Right hindlimb (tissue), 1 donor: ENCODE data around the gene EIPR1.
"Not testable (repeated sequence)": the region's sequence is repeated elsewhere in the genome, so short reads cannot be mapped to it uniquely, and the experiment has no call there.

Experiments
- DNase-seq: peaks from one replicate; pipeline ENCODE4 v3.0.0-alpha.2; 2018

EIPR1 gene

GRCh38 chr2:3208591-3208990, 169.0 kb downstream of the EIPR1 start:
- no peak for DNase-seq

DNA sequence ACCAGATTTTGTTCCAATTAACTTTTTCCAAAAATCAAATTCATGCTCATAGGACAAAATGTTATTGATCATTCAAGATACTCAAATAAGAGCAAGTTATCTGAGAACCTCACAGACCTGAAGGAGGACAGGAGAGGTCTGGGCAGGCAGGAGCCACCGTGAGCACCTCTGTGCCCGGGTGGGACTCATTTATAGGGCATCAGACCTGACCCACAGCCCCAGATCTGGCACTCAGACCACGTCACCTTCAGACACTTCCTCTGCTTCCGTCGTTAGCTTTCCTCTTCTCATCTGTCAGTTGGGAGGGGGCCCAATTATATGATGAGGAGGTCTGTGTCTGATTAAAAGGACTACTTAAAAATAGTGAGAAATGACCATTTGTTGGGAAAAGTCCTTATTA, 169.4 kb downstream of the EIPR1 start:
- DNase-seq, result no peak

DNA sequence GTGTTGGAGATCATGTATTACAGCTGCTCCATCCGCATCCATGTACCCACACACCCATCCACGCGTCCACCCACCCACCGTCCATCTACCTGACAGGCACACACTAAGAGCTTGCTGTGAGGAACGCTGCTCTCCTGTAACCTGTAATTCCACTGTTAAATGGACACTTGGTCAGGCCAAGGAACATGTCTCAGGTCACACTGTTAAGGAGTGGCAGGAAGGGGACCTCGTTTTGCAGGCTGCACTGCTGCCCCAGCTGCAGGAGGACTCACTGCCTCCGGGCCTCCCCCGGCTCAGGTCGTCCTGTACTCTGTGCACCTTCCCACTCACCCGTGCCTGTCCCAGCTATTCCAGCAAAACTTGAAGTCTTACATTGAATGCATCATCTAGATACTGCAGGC, 170.5 kb downstream of the EIPR1 start:
- no peak for DNase-seq

DNA sequence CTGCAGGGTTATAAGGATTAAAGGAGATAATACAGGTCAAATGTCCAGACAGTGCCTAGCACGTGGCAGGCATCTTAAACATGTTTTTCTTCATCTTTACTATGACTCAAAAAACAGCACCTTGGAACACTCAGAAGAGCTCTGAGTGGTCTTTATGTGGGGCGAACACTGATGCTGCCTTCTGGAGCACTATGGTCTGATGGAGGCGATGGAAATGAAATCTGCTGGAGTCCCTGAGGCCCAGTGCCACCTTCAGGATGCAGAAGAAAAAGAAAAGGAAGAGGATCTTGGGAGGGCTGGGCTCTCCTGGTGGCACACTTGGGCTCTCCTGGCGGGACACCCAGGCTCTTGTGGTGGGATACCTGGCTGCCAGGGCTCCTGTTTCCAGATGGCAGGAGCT, 171.8 kb downstream of the EIPR1 start:
- no peak for DNase-seq

DNA sequence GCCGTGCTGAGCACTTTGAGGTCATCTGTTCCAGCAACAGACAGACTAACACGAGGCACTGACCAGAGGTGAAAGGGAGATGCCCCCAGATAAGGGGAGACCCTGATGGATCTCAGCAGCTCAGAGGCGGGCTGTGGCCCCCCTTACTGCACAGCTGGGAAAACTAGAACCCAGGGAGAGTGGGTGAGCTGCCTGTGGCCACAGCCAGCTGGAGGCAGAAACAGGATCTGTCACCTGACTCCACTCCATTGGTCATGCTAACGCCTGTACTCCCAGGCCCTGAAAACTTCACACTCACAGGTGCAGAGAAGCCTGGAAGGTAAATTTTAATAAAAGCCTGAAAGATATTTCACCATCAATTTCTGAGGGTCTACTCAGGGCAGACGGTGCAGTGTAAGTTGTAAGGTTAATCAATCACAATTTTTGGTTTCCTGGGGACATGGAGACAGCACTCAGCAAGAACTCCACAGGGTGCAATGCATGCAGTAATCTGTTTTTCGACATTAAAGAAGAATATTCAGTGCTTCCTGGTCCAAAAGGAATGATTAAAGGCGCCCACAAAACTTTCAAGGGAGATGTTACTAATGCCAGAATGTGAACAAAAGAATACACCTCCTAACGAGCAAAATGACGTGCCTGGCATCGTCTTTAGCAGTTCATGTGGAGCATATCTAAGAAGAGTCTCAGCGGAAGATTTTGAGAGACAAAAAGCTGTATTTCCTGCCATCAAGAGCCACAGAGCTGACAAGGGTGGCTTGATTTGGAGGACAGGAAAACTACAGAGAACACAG, 173.4 kb downstream of the EIPR1 start:
- DNase-seq, result peak; percentile 15

- DNase-seq, result no peak
Observed at GRCh38 chr2:3203497-3204019, 174.1 kb downstream of the EIPR1 start.

- no peak for DNase-seq
Observed at GRCh38 chr2:3202926-3203325, 174.7 kb downstream of the EIPR1 start.

DNA sequence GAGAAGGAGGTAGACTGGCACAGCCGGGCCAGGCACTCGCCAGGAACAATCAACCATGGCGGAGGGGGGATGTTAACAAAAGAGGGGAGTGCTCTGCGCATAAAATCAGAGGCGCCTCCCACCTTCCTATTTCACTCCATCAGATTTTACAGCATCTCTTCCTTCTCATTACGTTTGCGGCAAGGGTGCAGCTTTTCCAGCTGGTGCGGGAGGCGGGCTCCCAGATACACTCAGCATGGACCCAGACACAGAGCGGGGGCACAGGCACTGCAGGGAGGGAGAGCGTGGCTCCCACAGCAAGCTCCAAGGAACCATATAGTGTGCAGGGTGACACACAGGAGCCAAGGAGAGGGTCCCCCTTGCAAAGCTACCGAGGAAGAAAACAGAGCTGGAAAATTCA, 176.3 kb downstream of the EIPR1 start:
- DNase-seq, result no peak

GRCh38 chr2:3200420-3200939, 177.1 kb downstream of the EIPR1 start:
- no peak for DNase-seq

- DNase-seq, result no peak
Observed at GRCh38 chr2:3199627-3200345, 177.8 kb downstream of the EIPR1 start.

DNA sequence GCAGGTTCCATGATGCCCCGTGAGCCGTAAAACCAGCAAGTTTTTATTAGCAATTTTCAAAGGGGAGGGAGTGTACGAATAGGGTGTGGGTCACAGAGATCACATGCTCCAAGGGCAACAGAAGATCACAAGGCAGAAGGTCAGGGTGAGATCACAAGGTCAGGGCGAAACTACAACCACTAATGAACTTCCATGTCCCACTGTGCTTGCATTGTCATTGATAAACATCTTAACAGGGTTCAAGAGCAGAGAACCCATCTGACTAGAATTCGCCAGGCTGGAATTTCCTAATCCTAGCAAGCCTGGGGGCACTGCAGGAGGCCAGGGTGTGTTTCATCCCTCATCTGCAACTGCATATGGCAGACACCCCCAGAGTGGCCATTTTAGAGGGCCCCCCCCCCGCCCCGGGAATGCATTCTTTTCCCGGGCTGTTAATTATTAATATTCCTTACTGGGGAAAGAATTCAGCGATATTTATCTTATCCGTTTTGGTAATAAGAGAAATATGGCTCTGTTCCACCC, 178.9 kb downstream of the EIPR1 start:
- not testable (repeated sequence) for DNase-seq

GRCh38 chr2:3198119-3198518, 179.5 kb downstream of the EIPR1 start:
- DNase-seq, result no peak

GRCh38 chr2:3197308-3197707, 180.3 kb downstream of the EIPR1 start:
- no peak for DNase-seq

- no peak for DNase-seq
Observed at GRCh38 chr2:3196716-3197115, 180.9 kb downstream of the EIPR1 start.

GRCh38 chr2:3195641-3196476, 181.8 kb downstream of the EIPR1 start:
- no peak for DNase-seq

DNA sequence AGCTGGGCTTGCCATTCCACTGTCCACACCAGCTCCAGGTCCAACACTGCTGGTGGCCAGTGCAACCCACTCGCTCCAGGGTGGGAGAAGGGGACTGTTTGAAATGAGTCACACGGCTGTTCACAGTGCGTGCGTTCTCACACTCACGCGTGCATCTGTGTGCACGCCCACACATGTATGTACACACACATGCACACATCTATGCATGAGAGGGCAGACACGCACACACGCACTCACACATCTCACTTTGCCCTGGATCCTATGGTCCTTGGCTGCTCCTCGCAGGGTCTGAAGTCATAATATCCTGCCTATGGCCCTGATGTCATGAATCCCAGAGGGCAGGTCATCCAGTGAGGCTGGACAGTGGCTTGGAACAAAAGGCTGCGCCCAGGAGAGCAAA, 182.8 kb downstream of the EIPR1 start:
- no peak for DNase-seq

- DNase-seq, result no peak
Observed at GRCh38 chr2:3193443-3194330, 183.9 kb downstream of the EIPR1 start.

GRCh38 chr2:3192920-3193319, 184.7 kb downstream of the EIPR1 start:
- DNase-seq, result no peak

- DNase-seq, result no peak
Observed at GRCh38 chr2:3192281-3192818, 185.3 kb downstream of the EIPR1 start.

- no peak for DNase-seq
Observed at GRCh38 chr2:3189961-3190360, 187.7 kb downstream of the EIPR1 start.

DNA sequence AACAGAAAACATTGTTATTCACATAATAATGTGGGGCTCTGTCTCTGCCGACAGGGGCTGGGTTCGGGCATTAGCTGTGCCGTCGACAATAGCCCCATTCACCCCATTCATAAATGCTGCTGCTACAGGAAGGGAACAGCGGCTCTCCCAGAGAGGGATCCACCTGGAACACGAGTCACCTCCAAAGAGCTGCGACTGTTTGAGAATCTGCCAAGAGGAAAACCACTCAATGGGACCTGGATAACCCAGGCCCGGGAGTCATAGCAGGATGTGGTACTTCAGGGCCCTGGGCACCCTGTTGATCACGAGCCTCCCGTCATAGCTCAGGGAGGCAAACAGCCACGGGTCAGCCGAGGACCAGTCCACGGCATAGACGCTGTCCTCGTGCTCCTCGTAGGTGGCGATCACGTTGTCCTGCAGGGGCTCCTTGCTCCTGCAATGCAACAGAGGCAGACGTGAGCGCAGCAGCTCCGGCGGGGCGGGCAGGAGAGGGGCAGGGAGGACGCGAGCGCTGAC, 188.5 kb downstream of the EIPR1 start:
- DNase-seq, result no peak
